GM12878 (cell line): Measurements from ENCODE around the gene NUDT16. TPM values are rescaled to one million over a fixed set of nuclear protein-coding genes. Genes with fewer than 3 reads are reported as not detected.

Source experiments
- ATAC-seq: fragments of 200-7000 bp; cut with Tn5 transposase; 3 replicates; pipeline ENCODE4 v1.9.1; 2020; ENCODE audit warnings: mild to moderate bottlenecking, moderate library complexity
- BruUV-seq: library from RNA; stranded (reverse); fragments of 400-500 nt; replicated peaks from 2 replicates; lab custom pipeline; 2021; lab: Mats Ljungman, UMichigan
- CTCF ChIA-PET: fragments of 300-600 bp; sonication (Branson Sonifier 250); formaldehyde crosslinking; extraction: SDS; loops from one replicate; lab custom pipeline; 2021; ENCODE audit warnings: inconsistent platforms; lab: Yijun Ruan, JAX
- POLR2A ChIA-PET: fragments of 350-600 bp; formaldehyde crosslinking; extraction: SDS; loops from one replicate; lab custom pipeline; 2021; ENCODE audit warnings: inconsistent platforms; lab: Charles Lee
- RAD21 ChIA-PET: fragments of 300-600 bp; sonication (Branson Sonifier 250); formaldehyde crosslinking; loops from one replicate; lab custom pipeline; 2023; ENCODE audit warnings: antibody characterized with exemption; ENCODE audit not compliant: unreplicated experiment; lab: Charles Lee
- SMC1A ChIA-PET: fragments of 300-600 bp; sonication (Branson Sonifier 250); formaldehyde crosslinking; loops from one replicate; lab custom pipeline; 2023; ENCODE audit not compliant: unreplicated experiment, uncharacterized antibody; lab: Charles Lee
- DNase-seq: peaks from one replicate; pipeline ENCODE4 v3.0.0-alpha.2; 2011; ENCODE audit warnings: low read depth, low spot score
- FAIRE-seq: peaks from 3 replicates; lab custom pipeline; 2011; peaks lifted over from hg19 to GRCh38; lab: Jason Lieb, UNC
- H2AFZ ChIP-seq: 2 replicates; pipeline ENCODE4 v1.6.0; 2011; ENCODE audit warnings: low read depth, low read length, control low read depth; ENCODE audit not compliant: control insufficient read depth
- H3K27ac ChIP-seq: 2 replicates; pipeline ENCODE4 v1.5.1; 2011; ENCODE audit warnings: control low read depth; ENCODE audit not compliant: control insufficient read depth, insufficient read depth
- H3K27me3 ChIP-seq, 2 experiments: replicated peaks in 1 of 2; 2 replicates each; pipeline versions ENCODE4 v1.6.0 to v1.6.1; 2011; ENCODE audit warnings: low read length in 1 of 2; ENCODE audit not compliant: control insufficient read depth in 2 of 2, insufficient read depth in 2 of 2
- H3K36me3 ChIP-seq, 2 experiments: 2 replicates each; pipeline ENCODE4 v1.5.1; 2011; ENCODE audit warnings: low read length in 1 of 2; ENCODE audit not compliant: control insufficient read depth in 2 of 2, insufficient read depth in 2 of 2
- H3K4me1 ChIP-seq: 2 replicates; pipeline ENCODE4 v1.6.1; 2011; ENCODE audit warnings: mild to moderate bottlenecking, low read length, moderate library complexity, mixed read lengths; ENCODE audit not compliant: control insufficient read depth, insufficient read depth
- H3K4me2 ChIP-seq: 2 replicates; pipeline ENCODE4 v1.6.0; 2011; ENCODE audit warnings: control low read depth; ENCODE audit not compliant: control insufficient read depth, insufficient read depth
- H3K4me3 ChIP-seq: fragments of 200-600 bp; sonication (generic); 2 replicates; pipeline ENCODE4 v1.5.1; 2016
- H3K79me2 ChIP-seq: 2 replicates; pipeline ENCODE4 v1.6.0; 2011; ENCODE audit warnings: low read length; ENCODE audit not compliant: control insufficient read depth, insufficient read depth
- H3K9ac ChIP-seq: 2 replicates; pipeline ENCODE4 v1.8.0; 2011; ENCODE audit warnings: low read length, control low read depth, mixed read lengths; ENCODE audit not compliant: control insufficient read depth, insufficient read depth
- H3K9me3 ChIP-seq: replicated peaks from 3 replicates; pipeline ENCODE4 v1.5.1; 2011; ENCODE audit warnings: mild to moderate bottlenecking, low read length; ENCODE audit not compliant: control insufficient read depth, insufficient read depth
- H4K20me1 ChIP-seq: 2 replicates; pipeline ENCODE4 v1.6.0; 2011; ENCODE audit not compliant: control insufficient read depth, insufficient read depth
- DPF2 ChIP-seq: fragments of 450-650 bp; IDR thresholded peaks from 2 replicates; pipeline ENCODE4 v1.6.1; 2017; ENCODE audit warnings: mild to moderate bottlenecking
- EED ChIP-seq: sonication (generic); IDR thresholded peaks from 2 replicates; pipeline ENCODE4 v1.6.1; 2016; ENCODE audit warnings: antibody characterized with exemption, low read depth
- MEF2A ChIP-seq: IDR thresholded peaks from 2 replicates; pipeline ENCODE4 v1.6.1; 2011; ENCODE audit warnings: low read depth, mild to moderate bottlenecking, low read length, moderate library complexity; ENCODE audit not compliant: insufficient read depth
- MTA2 ChIP-seq: fragments of 450-650 bp; IDR thresholded peaks from 2 replicates; pipeline ENCODE4 v1.6.1; 2016; ENCODE audit warnings: low read depth, mild to moderate bottlenecking, moderate library complexity
- NFYB ChIP-seq: IDR thresholded peaks from 2 replicates; pipeline ENCODE4 v1.6.1; 2011; ENCODE audit warnings: low read depth, mild to moderate bottlenecking, low read length, improper control_type of control experiment, moderate library complexity; ENCODE audit not compliant: insufficient read depth
- NRF1 ChIP-seq: conservative IDR thresholded peaks from 2 replicates; pipeline ENCODE4 v1.6.1; 2011; ENCODE audit warnings: mild to moderate bottlenecking, low read depth, low read length, improper control_type of control experiment
- PML ChIP-seq: IDR thresholded peaks from 2 replicates; pipeline ENCODE4 v1.6.1; 2012; ENCODE audit warnings: low read length, inconsistent platforms
- POLR2AphosphoS5 ChIP-seq: IDR thresholded peaks from 2 replicates; pipeline ENCODE4 v1.6.1; 2011; ENCODE audit warnings: mild to moderate bottlenecking, low read length, inconsistent platforms
- SMAD5 ChIP-seq: IDR thresholded peaks from 2 replicates; pipeline ENCODE4 v1.6.1; 2016; ENCODE audit warnings: antibody characterized with exemption, low read depth
- SPI1 ChIP-seq: IDR thresholded peaks from 2 replicates; pipeline ENCODE4 v1.6.1; 2011; ENCODE audit warnings: low read depth, mild to moderate bottlenecking, low read length, moderate library complexity, borderline replicate concordance; ENCODE audit not compliant: insufficient read depth
- SUPT20H ChIP-seq: IDR thresholded peaks from 2 replicates; pipeline ENCODE4 v1.6.1; 2011; ENCODE audit warnings: low read depth, mild to moderate bottlenecking, low read length, moderate library complexity, borderline replicate concordance; ENCODE audit not compliant: control insufficient read depth
- TARDBP ChIP-seq: IDR thresholded peaks from 2 replicates; pipeline ENCODE4 v1.6.1; 2016; ENCODE audit warnings: borderline replicate concordance
- TCF3 ChIP-seq: IDR thresholded peaks from 2 replicates; pipeline ENCODE4 v1.6.1; 2012; ENCODE audit warnings: low read depth, mild to moderate bottlenecking, low read length, borderline replicate concordance; ENCODE audit not compliant: insufficient read depth
- TCF7 ChIP-seq: IDR thresholded peaks from 2 replicates; pipeline ENCODE4 v1.6.1; 2014; ENCODE audit warnings: antibody characterized with exemption, borderline replicate concordance
- ZBED1 ChIP-seq: IDR thresholded peaks from 2 replicates; pipeline ENCODE4 v1.6.1; 2016; ENCODE audit warnings: borderline replicate concordance
- WGBS: methylation state at CpG from one replicate; pipeline ENCODE4 v1.1.6; 2016; ENCODE audit warnings: low lambda C conversion rate; ENCODE audit not compliant: insufficient replicate concordance, insufficient coverage; ENCODE audit errors: missing lambda C conversion rate; 5-methylcytosine and 5-hydroxymethylcytosine counted together
- in situ Hi-C: fragments of 300-500 bp; cut with MboI; formaldehyde crosslinking; loops from 9 replicates; pipeline ENCODE4 v1.14.3; 2018; ENCODE audit warnings: mixed read lengths
- intact Hi-C: fragments of 100-400 bp; cut with micrococcal nuclease; formaldehyde crosslinking; loops from one replicate; pipeline ENCODE4 v1.14.2; 2022; ENCODE audit not compliant: unreplicated experiment
- polyA plus RNA-seq, 11 experiments: library from polyadenylated mRNA; depleted of rRNA in 4 of 11; unstranded in 6 of 11; stranded (reverse) in 5 of 11; fragments of >200 nt; fragmentation: Nextera tagmentation in 4 of 11; fragmentation: Illumina TruSeq in 1 of 11; extraction: Ambion mirVana in 4 of 11; extraction: Trizol in 1 of 11; gene quantifications; 1 replicate in 1 of 11; 2 replicates in 10 of 11; pipeline versions ENCODE4 v1.2.1 to v1.2.3, GENCODE V29; 2011 to 2016; ENCODE audit warnings: inconsistent platforms in 2 of 11, missing spikeins in 2 of 11, low read depth in 1 of 11
- total RNA-seq, 4 experiments: library from RNA; depleted of rRNA in 3 of 4; stranded (reverse); fragments of >200 nt in 3 of 4; fragmentation: Illumina TruSeq in 1 of 4; extraction: Trizol in 1 of 4; gene quantifications; 2 replicates each; pipeline versions ENCODE4 v1.2.1 to v1.2.3, GENCODE V29; 2013 to 2021
- TF ChIP-seq, protein P1 (sequence below): IDR thresholded peaks from 2 replicates; pipeline ENCODE4 v1.6.1; 2011; ENCODE audit warnings: low read depth, mild to moderate bottlenecking, low read length, moderate library complexity, borderline replicate concordance; ENCODE audit errors: extremely low read depth
- TF ChIP-seq, protein P2 (sequence below): IDR thresholded peaks from 2 replicates; pipeline ENCODE4 v1.6.1; 2011; ENCODE audit warnings: low read depth, low read length, improper control_type of control experiment, borderline replicate concordance
- TF ChIP-seq, protein P3 (sequence below): fragments of 450-650 bp; IDR thresholded peaks from 2 replicates; pipeline ENCODE4 v1.6.1; 2017; ENCODE audit warnings: low read depth, mild to moderate bottlenecking, moderate library complexity

The NUDT16 gene
- total and polyA plus RNA-seq, 10 of the 15 experiments (the other 5 are each of a cell fraction or from before 2014, with no cell fraction given): 1.4 to 16.6 (median 10.4) TPM

DNA sequence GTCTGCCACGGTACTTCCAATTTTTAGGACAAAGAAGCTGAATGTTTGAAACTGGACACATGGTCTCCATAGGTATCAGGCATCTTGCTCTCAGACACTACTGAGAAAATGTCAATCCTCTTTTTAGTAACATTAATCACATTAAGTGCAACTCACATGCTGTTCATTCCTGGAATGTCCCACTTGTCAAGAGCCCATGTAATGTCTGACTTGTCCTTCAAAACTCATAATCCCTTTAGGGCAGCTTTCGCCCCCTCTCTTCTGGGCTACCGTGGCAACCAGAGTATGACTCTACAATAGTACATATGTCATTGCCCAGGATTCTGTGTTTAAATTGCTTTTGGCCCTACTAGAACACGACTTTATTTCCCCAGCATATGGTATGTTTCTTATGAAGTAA, 12.3 kb downstream of the NUDT16 start:
- H2AFZ ChIP-seq: no peak overlapping the region
- no peak overlapping the region for H3K9ac ChIP-seq
- no TSS peak for BruUV-seq
- FAIRE-seq (no peak), ATAC-seq (no peak), DNase-seq (no peak)
- ChIA-PET POLR2A (no interaction called here), RAD21 (no interaction called here), SMC1A (no interaction called here), CTCF (no interaction called here)
- H3K4me3 ChIP-seq: no peak overlapping the region
- in situ Hi-C loops (no loop called here), intact Hi-C loops (no loop called here)
- no peaks in the 10 kb centered on the region for H3K4me1 ChIP-seq
- H3K9me3 ChIP-seq: no peaks in the 10 kb centered on the region
- H3K27me3 ChIP-seq: no peaks in the 10 kb centered on the region; a peak in 1 of 4 replicates
- H3K36me3 ChIP-seq: no peaks in the 10 kb centered on the region
- 27% methylated on average over 4 of the region's 4 CpGs for WGBS
- no peak overlapping the region for H3K4me2 ChIP-seq
- no peaks in the 10 kb centered on the region for H4K20me1 ChIP-seq
- H3K79me2 ChIP-seq: no peaks in the 10 kb centered on the region
- no peak overlapping the region for H3K27ac ChIP-seq
- no peak for TF ChIP-seq NRF1
- TF ChIP-seq, protein P1, sequence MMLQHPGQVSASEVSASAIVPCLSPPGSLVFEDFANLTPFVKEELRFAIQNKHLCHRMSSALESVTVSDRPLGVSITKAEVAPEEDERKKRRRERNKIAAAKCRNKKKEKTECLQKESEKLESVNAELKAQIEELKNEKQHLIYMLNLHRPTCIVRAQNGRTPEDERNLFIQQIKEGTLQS: no peak
- TF ChIP-seq SMAD5: no peak

DNA sequence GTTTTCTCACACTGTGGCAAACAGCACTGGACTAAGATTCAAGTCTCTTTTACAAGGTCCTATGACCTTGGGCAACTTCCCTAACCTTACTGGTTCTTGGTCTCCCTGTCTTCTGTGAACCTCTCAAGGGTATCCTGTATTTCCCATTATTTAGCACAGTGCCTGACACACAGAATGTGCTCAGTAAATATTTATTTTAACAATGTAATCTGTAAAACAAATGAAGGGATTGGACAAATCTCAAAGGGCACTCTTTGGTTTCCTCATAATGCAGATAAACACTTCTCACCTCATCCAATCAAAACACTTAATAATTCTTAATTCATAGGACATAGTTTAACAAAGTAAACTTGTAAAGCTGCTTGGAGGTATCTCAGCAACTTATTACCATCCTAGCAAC, 12.8 kb downstream of the NUDT16 start:
- H3K4me2 ChIP-seq: no peak overlapping the region
- H3K9ac ChIP-seq: no peak overlapping the region
- intact Hi-C loops (no loop called here), in situ Hi-C loops (no loop called here)
- ChIA-PET CTCF (no interaction called here), RAD21 (no interaction called here), POLR2A (no interaction called here), SMC1A (no interaction called here)
- no peak overlapping the region for H3K4me3 ChIP-seq
- no peak overlapping the region for H2AFZ ChIP-seq
- no TSS peak for BruUV-seq
- ATAC-seq (no peak), DNase-seq (no peak), FAIRE-seq (no peak)
- H3K4me1 ChIP-seq: no peaks in the 10 kb centered on the region
- no peaks in the 10 kb centered on the region for H3K79me2 ChIP-seq
- no peaks in the 10 kb centered on the region for H4K20me1 ChIP-seq
- no peaks in the 10 kb centered on the region; a peak in 1 of 4 replicates for H3K27me3 ChIP-seq
- H3K36me3 ChIP-seq: no peaks in the 10 kb centered on the region
- no peak overlapping the region for H3K27ac ChIP-seq
- no peaks in the 10 kb centered on the region for H3K9me3 ChIP-seq
- TF ChIP-seq TCF3: no peak
- TF ChIP-seq EED: no peak
- no peak for TF ChIP-seq DPF2
- TF ChIP-seq, protein P2, sequence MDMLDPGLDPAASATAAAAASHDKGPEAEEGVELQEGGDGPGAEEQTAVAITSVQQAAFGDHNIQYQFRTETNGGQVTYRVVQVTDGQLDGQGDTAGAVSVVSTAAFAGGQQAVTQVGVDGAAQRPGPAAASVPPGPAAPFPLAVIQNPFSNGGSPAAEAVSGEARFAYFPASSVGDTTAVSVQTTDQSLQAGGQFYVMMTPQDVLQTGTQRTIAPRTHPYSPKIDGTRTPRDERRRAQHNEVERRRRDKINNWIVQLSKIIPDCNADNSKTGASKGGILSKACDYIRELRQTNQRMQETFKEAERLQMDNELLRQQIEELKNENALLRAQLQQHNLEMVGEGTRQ: no peak
- TF ChIP-seq, protein P3, sequence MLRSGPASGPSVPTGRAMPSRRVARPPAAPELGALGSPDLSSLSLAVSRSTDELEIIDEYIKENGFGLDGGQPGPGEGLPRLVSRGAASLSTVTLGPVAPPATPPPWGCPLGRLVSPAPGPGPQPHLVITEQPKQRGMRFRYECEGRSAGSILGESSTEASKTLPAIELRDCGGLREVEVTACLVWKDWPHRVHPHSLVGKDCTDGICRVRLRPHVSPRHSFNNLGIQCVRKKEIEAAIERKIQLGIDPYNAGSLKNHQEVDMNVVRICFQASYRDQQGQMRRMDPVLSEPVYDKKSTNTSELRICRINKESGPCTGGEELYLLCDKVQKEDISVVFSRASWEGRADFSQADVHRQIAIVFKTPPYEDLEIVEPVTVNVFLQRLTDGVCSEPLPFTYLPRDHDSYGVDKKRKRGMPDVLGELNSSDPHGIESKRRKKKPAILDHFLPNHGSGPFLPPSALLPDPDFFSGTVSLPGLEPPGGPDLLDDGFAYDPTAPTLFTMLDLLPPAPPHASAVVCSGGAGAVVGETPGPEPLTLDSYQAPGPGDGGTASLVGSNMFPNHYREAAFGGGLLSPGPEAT: no peak
- no peak for TF ChIP-seq MTA2
- TF ChIP-seq SUPT20H: no peak
- TF ChIP-seq MEF2A: no peak
- no peak for TF ChIP-seq POLR2AphosphoS5
- TF ChIP-seq PML: no peak
- TF ChIP-seq TCF7: no peak
- no peak for TF ChIP-seq SPI1
- no peak for TF ChIP-seq ZBED1
- TF ChIP-seq TARDBP: no peak
- no peak for TF ChIP-seq NFYB
